GM12891 (cell line): Measurements from ENCODE around the gene CST11.

Experiments used
- POLR2A ChIP-seq: IDR thresholded peaks from 2 replicates; pipeline ENCODE4 v1.6.1; 2011; ENCODE audit warnings: low read depth, low read length, control low read depth
- TAF1 ChIP-seq: IDR thresholded peaks from 2 replicates; pipeline ENCODE4 v1.6.1; 2011; ENCODE audit warnings: low read depth, low read length, control low read depth

DNA sequence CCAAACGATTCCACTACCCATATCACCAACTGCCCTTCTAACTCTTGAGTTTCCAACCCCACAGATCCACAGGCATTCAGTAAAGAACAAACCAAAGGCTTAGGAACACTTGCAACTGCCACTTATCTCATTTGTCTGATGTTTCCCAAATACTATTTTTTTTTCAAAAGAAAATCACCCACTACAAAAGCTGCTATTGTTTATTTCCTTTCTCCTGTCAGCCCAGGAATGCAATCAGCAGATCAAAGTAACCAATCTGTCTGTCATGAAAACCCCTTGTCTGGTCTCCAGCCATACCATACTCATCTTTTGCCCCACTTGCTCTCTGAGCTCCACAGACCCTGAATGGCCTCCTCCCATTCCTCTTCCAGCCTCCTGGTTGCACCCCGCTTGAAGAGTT, 29.5 kb upstream of the CST11 start:
- TF ChIP-seq POLR2A (no peak), TAF1 (no peak)
